Measurements from ENCODE around the gene COL4A2.

COL4A2 gene

GRCh38 chr13:110272227-110272626, 34.9 kb upstream of the COL4A2 start:
- no peak for DNase-seq (ENCODE audit: low read depth in 2 of 2)

- no peak for DNase-seq (ENCODE audit: low read depth in 2 of 2)
These were observed 34.4 kb upstream of the COL4A2 start for GRCh38 chr13:110272651-110273050.

GRCh38 chr13:110273254-110273653, 33.8 kb upstream of the COL4A2 start:
- DNase-seq (ENCODE audit: low read depth in 2 of 2) = no peak

- DNase-seq (ENCODE audit: low read depth in 2 of 2) = no peak
These were observed 32.4 kb upstream of the COL4A2 start for GRCh38 chr13:110274687-110275086.

- no peak for DNase-seq (ENCODE audit: low read depth in 2 of 2)
These were observed 31.0 kb upstream of the COL4A2 start for GRCh38 chr13:110275931-110276552.

GRCh38 chr13:110276553-110276950, 30.5 kb upstream of the COL4A2 start:
- no peak for DNase-seq (ENCODE audit: low read depth in 2 of 2)

GRCh38 chr13:110277357-110277975, 29.6 kb upstream of the COL4A2 start:
- no peak for DNase-seq (ENCODE audit: low read depth in 2 of 2)

- no peak for DNase-seq (ENCODE audit: low read depth in 2 of 2)
These were observed 28.2 kb upstream of the COL4A2 start for GRCh38 chr13:110278859-110279258.

DNA sequence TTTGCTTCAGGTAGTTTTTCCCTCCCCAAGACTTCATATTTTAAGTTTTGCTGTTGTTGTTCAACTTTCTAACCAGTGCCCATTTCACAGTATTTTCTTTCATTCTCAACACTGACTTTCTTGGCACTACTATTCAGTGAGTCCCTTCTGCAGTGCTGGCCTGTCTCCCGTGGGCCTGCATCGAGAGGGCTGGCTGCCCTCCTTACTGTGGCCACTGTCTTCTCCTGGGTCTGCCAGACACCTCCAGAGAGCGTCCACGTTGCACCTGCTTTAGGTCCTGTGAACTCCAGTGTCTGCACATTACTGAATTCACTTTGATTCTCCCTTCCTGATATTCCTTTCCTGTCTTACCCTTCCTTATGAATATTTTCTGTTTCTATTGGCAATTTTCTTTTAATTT, 27.4 kb upstream of the COL4A2 start:
- no peak for DNase-seq (ENCODE audit: low read depth in 2 of 2)

GRCh38 chr13:110280231-110280813, 26.8 kb upstream of the COL4A2 start:
- no peak for DNase-seq (ENCODE audit: low read depth in 2 of 2)

DNA sequence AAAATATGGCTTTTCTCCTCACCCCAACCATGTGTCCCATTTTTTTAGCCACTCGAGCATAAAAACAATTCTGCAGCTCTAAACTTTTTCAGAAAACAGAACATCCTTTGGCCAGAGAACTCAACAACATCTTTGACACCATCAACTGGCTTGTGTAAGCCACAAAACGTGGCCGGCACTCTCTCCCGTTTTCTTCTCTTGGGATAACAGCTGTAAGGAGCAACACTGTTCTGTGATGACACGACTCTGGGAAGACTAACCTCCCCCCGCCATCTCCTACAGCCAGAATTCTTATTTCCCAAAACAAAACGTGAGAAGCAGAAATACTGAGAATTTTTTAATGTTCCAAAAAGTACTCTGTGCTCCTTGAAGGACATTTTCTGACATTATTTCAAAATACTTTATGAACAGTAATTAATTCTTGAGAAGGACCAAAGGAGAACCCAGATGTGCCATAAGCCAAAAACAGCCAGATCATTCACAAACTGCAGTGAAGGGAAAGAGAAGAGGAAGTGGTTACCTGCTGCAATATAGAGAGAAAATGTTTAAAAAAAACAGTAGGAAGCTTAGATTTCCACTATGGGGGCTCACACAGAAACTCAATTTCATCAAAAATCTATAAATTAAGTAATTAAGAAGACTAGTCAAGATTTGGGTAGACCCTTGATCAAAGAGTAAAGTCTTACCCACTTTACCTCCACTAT, 25.9 kb upstream of the COL4A2 start:
- no peak for DNase-seq (ENCODE audit: low read depth in 2 of 2)

DNA sequence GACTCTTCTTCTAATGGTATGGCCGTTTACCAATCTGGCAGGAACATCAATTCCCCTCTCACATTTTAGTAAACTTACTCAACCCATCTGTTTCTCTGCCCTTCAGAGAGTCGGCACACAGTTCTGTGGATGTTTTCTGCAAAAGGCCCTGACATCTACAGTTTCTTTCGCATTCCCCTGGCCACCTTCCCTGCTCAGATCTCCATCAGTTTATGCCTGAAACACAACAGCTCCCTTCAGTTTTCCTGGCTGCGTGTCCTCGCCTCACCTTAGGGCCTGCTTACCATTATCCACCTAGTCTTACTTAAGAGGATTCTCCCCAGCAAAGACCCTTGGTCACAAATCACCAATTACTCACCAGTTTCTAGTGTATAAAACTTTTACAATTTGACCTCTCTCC, 25.3 kb upstream of the COL4A2 start:
- no peak for DNase-seq (ENCODE audit: low read depth in 2 of 2)

- DNase-seq (ENCODE audit: low read depth in 2 of 2) = no peak
These were observed 24.7 kb upstream of the COL4A2 start for GRCh38 chr13:110282316-110282841.

- no peak for DNase-seq (ENCODE audit: low read depth in 2 of 2)
These were observed 23.2 kb upstream of the COL4A2 start for GRCh38 chr13:110283736-110284517.

DNA sequence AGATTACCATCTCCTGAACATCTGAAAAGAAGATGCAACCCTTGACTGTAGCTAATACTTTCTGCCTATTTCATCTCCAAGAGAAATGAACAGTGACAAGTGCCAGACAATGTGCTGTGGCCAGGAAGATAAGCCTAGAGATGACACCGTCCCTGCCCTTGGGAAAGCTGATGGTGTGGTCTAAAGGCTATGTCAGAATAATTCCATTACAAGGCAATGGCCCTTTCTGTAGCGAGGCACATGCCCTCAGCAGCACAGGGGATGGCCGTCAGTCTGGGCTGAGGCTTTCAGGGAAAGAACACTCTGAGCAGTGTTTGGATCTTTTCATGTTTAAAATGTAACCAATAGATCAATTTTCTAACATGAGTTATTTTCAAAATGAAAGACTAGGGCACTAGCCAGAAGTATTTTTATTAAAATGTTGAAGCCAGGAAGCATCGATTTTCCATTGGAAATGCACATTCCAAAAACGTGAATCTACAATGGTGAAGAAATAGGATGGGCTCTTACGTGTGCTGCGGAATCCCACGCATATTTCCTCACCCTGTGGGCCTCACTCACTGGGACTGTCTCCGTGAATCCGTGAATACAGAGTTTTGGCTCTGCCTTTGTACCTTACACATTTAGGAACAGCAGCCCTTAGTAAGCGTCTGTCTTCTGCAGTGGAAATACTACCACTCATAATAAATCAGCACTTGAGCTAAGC, 22.2 kb upstream of the COL4A2 start:
- DNase-seq (ENCODE audit: low read depth in 2 of 2) = no peak

- DNase-seq (ENCODE audit: low read depth in 2 of 2) = no peak
These were observed 20.9 kb upstream of the COL4A2 start for GRCh38 chr13:110285991-110286832.

- DNase-seq (ENCODE audit: low read depth in 2 of 2) = no peak
These were observed 20.0 kb upstream of the COL4A2 start for GRCh38 chr13:110286833-110287819.

DNA sequence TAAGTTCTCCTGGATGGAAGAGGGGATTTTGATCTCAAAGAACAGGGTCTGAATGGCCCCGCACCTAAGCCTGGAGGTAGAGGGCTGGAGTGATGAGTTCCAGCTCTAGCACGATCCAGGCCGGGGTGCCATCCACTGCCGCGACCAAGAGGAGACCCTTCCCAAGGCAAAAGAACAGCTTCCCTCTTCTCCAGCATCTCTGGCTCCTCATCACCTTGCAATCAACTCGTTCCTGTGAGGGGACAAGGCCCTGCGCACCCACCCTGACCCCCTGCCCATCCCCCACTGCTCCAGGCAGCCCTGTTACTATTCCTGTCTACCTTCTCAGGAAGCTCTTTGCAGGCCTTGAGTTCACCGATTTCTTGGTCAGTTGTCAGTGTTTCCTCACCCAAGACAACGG, 17.9 kb upstream of the COL4A2 start:
- DNase-seq (ENCODE audit: low read depth in 2 of 2) = no peak

DNA sequence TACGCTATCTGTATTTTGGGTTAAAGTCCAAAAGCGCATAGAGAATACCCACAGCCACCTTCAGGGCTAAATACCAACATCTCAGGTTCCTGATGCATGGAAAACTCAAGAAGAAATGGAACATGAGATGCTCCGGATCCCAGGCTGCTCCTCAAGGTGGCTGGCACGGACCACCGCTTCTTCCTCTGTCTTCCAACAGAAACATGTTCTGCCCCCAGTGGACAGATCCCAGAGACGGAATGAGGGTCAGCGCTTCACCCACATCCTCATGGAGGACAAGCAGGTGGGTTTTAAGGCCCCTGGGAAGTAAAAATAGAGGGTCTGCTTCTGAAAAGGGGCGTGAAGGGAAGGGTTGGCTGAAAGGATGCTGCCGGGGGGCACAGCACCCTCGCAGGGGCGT, 17.4 kb upstream of the COL4A2 start:
- no peak for DNase-seq (ENCODE audit: low read depth in 2 of 2)

Data from stimulated activated CD4-positive, alpha-beta T cell treated with anti-CD3 and anti-CD28 coated beads, Interleukin-12 subunit alpha, Interleukin-12 subunit beta, amount 100 ng/mL, for 24 hours (primary cell).